ENCODE measurements around the gene SGMS1. TPM values are rescaled to one million over a fixed set of nuclear protein-coding genes. Genes with fewer than 3 reads are reported as not detected.

The SGMS1 gene
- polyA plus RNA-seq, 1 of the 3 experiments (the other 2 are of a cell fraction), result 6.3 TPM

DNA sequence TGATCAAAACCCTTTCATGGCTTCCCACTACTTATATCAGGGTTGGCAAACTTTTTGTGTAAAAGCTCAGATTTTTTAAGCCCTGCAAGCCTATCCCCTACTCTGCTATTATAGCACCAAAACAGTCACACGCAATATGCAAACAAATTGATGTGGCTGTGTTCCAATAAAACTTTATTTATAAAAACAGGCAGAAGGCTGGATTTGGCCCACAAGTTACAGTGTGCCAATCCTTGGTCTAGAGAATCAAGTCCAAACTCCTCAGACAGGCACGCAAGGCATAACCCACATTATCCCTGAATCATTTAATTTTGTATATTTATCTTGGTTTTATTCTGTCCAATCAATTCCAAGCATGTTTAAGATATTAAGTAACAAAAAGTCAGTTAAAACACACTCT, 71.9 kb downstream of the SGMS1 start:
- Histone ChIP-seq H3K79me2 (ENCODE audit: insufficient read depth) (peaks cover 5% of the 10 kb centered on the region), H3K4me2 (no peak overlapping the region), H3K27me3 (ENCODE audit: insufficient read depth) (no peaks in the 10 kb centered on the region), H3K9me3 (no peaks in the 10 kb centered on the region), H3K4me3 (ENCODE audit: low read depth in 2 of 2, low read length in 1 of 2) (no peak overlapping the region), H3K36me3 (replicated peaks in 1 of 2; ENCODE audit: control insufficient read depth in 1 of 2, insufficient read depth in 2 of 2, low read length in 1 of 2) (no peaks in the 10 kb centered on the region), H3K4me1 (ENCODE audit: control insufficient read depth in 1 of 2, insufficient read depth in 2 of 2, low read depth in 1 of 2, low read length in 1 of 2) (peaks cover 19 to 34% of the 10 kb centered on the region in 2 experiments; a peak in 3 of 4 replicates), H3K9ac (no peak overlapping the region), H3K9me2 (no peaks in the 10 kb centered on the region), H3K27ac (ENCODE audit: low read depth in 2 of 2, low read length in 1 of 2) (no peak overlapping the region), H3F3A (replicated peaks; ENCODE audit: insufficient read depth) (peaks cover 5% of the 10 kb centered on the region), H2AFZ (ENCODE audit: low read depth) (no peak overlapping the region), H4K20me1 (ENCODE audit: insufficient read depth) (no peaks in the 10 kb centered on the region)
- no peak for TF ChIP-seq JUND (IDR thresholded peaks at IDR 0.05)
- TF ChIP-seq ELF1 (IDR thresholded peaks at IDR 0.05), result no peak
- TF ChIP-seq YY1 (IDR thresholded peaks at IDR 0.05; ENCODE audit: low read depth), result no peak
- TF ChIP-seq, protein P1, sequence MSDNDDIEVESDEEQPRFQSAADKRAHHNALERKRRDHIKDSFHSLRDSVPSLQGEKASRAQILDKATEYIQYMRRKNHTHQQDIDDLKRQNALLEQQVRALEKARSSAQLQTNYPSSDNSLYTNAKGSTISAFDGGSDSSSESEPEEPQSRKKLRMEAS (IDR thresholded peaks at IDR 0.05; ENCODE audit: low read depth), result no peak
- no peak for TF ChIP-seq EP300 (IDR thresholded peaks at IDR 0.05; ENCODE audit: borderline replicate concordance in 1 of 2, low read depth in 1 of 2, low read length in 1 of 2)
- TF ChIP-seq FOSL2 (IDR thresholded peaks at IDR 0.05; ENCODE audit: borderline replicate concordance, low read depth), result no peak
- TF ChIP-seq, protein P2, sequence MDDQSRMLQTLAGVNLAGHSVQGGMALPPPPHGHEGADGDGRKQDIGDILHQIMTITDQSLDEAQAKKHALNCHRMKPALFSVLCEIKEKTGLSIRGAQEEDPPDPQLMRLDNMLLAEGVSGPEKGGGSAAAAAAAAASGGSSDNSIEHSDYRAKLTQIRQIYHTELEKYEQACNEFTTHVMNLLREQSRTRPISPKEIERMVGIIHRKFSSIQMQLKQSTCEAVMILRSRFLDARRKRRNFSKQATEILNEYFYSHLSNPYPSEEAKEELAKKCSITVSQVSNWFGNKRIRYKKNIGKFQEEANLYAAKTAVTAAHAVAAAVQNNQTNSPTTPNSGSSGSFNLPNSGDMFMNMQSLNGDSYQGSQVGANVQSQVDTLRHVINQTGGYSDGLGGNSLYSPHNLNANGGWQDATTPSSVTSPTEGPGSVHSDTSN (IDR thresholded peaks at IDR 0.05), result no peak
- no peak for TF ChIP-seq GABPA (IDR thresholded peaks at IDR 0.05; ENCODE audit: low read depth)
- no peak for TF ChIP-seq SIN3A (IDR thresholded peaks at IDR 0.05; ENCODE audit: borderline replicate concordance, low read depth, low read length)
- TF ChIP-seq RFX5 (IDR thresholded peaks at IDR 0.05; ENCODE audit: low read length), result no peak
- no peak for TF ChIP-seq RXRA (IDR thresholded peaks at IDR 0.05; ENCODE audit: borderline replicate concordance, low read depth)
- no peak for TF ChIP-seq CHD2 (IDR thresholded peaks at IDR 0.05; ENCODE audit: low read length, partially characterized antibody)
- no peak for TF ChIP-seq GATA2 (CRISPR knock-in tag; IDR thresholded peaks at IDR 0.05)
- DNase-seq, result no peak
- 92% methylated on average over 2 of the region's 2 CpGs for WGBS (ENCODE audit: low lambda C conversion rate)
- ChIA-PET POLR2A (no interaction called here), CTCF (no interaction called here)

DNA sequence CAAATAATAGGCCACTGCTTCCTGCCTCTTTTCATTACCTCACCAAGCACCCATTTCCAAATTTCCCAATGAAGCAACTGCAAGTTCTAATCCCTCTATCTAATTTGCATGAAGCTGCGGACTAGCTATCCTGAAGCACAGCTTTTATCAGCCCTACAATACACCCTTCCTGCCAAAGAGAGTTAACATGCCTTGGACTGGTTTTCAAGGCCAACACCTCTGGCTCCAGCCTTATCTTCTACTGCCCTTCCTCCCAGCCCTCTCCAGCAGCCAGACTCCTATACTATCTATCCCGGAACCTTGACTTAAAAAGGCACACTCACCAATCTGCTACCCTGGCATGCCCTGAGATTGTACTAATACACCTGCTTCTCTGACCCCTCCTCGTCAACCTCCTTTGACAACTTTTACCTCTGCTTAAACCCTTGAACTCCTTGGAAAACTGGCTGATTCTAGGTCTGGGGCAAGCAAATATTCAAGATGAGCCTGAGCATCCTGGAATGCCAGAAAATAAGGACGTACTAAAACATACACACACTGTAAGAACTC, 73.4 kb downstream of the SGMS1 start:
- ChIA-PET CTCF (no interaction called here), POLR2A (no interaction called here)
- Histone ChIP-seq H3K4me3 (ENCODE audit: low read depth in 2 of 2, low read length in 1 of 2) (no peak overlapping the region), H3K4me1 (ENCODE audit: control insufficient read depth in 1 of 2, insufficient read depth in 2 of 2, low read depth in 1 of 2, low read length in 1 of 2) (peaks cover 8 to 21% of the 10 kb centered on the region in 2 experiments; a peak in 3 of 4 replicates), H3K9me3 (no peaks in the 10 kb centered on the region), H3K36me3 (replicated peaks in 1 of 2; ENCODE audit: control insufficient read depth in 1 of 2, insufficient read depth in 2 of 2, low read length in 1 of 2) (no peaks in the 10 kb centered on the region), H3K27me3 (ENCODE audit: insufficient read depth) (no peaks in the 10 kb centered on the region), H3K9ac (no peak overlapping the region), H3K9me2 (no peaks in the 10 kb centered on the region), H3K27ac (ENCODE audit: low read depth in 2 of 2, low read length in 1 of 2) (no peak overlapping the region), H3F3A (replicated peaks; ENCODE audit: insufficient read depth) (peaks cover 3% of the 10 kb centered on the region), H4K20me1 (ENCODE audit: insufficient read depth) (no peaks in the 10 kb centered on the region), H2AFZ (ENCODE audit: low read depth) (no peak overlapping the region), H3K4me2 (no peak overlapping the region), H3K79me2 (ENCODE audit: insufficient read depth) (peaks cover 9% of the 10 kb centered on the region)
- no peak for DNase-seq
- WGBS (ENCODE audit: low lambda C conversion rate), result 89% methylated on average over 4 of the region's 4 CpGs
- TF ChIP-seq SMC3 (IDR thresholded peaks at IDR 0.05; ENCODE audit: low read depth, low read length), result no peak
- no peak for TF ChIP-seq MXI1 (IDR thresholded peaks at IDR 0.05; ENCODE audit: low read depth, low read length)
- no peak for TF ChIP-seq FOXJ3 (CRISPR knock-in tag; IDR thresholded peaks at IDR 0.05)
- TF ChIP-seq JUND (IDR thresholded peaks at IDR 0.05), result no peak
- no peak for TF ChIP-seq TEAD4 (IDR thresholded peaks at IDR 0.05; ENCODE audit: borderline replicate concordance, insufficient read depth)
- TF ChIP-seq EZH2phosphoT487 (IDR thresholded peaks at IDR 0.05; ENCODE audit: borderline replicate concordance, low read depth), result no peak
- TF ChIP-seq, protein P3, sequence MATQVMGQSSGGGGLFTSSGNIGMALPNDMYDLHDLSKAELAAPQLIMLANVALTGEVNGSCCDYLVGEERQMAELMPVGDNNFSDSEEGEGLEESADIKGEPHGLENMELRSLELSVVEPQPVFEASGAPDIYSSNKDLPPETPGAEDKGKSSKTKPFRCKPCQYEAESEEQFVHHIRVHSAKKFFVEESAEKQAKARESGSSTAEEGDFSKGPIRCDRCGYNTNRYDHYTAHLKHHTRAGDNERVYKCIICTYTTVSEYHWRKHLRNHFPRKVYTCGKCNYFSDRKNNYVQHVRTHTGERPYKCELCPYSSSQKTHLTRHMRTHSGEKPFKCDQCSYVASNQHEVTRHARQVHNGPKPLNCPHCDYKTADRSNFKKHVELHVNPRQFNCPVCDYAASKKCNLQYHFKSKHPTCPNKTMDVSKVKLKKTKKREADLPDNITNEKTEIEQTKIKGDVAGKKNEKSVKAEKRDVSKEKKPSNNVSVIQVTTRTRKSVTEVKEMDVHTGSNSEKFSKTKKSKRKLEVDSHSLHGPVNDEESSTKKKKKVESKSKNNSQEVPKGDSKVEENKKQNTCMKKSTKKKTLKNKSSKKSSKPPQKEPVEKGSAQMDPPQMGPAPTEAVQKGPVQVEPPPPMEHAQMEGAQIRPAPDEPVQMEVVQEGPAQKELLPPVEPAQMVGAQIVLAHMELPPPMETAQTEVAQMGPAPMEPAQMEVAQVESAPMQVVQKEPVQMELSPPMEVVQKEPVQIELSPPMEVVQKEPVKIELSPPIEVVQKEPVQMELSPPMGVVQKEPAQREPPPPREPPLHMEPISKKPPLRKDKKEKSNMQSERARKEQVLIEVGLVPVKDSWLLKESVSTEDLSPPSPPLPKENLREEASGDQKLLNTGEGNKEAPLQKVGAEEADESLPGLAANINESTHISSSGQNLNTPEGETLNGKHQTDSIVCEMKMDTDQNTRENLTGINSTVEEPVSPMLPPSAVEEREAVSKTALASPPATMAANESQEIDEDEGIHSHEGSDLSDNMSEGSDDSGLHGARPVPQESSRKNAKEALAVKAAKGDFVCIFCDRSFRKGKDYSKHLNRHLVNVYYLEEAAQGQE (IDR thresholded peaks at IDR 0.05; ENCODE audit: low read depth, low read length), result no peak
- no peak for TF ChIP-seq ELF1 (IDR thresholded peaks at IDR 0.05)
- TF ChIP-seq YY1 (IDR thresholded peaks at IDR 0.05; ENCODE audit: low read depth), result no peak
- TF ChIP-seq GABPA (IDR thresholded peaks at IDR 0.05; ENCODE audit: low read depth), result no peak
- TF ChIP-seq RXRA (IDR thresholded peaks at IDR 0.05; ENCODE audit: borderline replicate concordance, low read depth), result no peak
- TF ChIP-seq, protein P1 (IDR thresholded peaks at IDR 0.05; ENCODE audit: low read depth), result no peak
- TF ChIP-seq NFIC (IDR thresholded peaks at IDR 0.05; ENCODE audit: borderline replicate concordance), result no peak
- TF ChIP-seq, protein P4, sequence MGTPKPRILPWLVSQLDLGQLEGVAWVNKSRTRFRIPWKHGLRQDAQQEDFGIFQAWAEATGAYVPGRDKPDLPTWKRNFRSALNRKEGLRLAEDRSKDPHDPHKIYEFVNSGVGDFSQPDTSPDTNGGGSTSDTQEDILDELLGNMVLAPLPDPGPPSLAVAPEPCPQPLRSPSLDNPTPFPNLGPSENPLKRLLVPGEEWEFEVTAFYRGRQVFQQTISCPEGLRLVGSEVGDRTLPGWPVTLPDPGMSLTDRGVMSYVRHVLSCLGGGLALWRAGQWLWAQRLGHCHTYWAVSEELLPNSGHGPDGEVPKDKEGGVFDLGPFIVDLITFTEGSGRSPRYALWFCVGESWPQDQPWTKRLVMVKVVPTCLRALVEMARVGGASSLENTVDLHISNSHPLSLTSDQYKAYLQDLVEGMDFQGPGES (IDR thresholded peaks at IDR 0.05; ENCODE audit: low read depth, low read length), result no peak
